ENCODE results near the gene CEP128.

Gene CEP128

GRCh38 chr14:80585506-80585835 is 356.1 kb downstream of the CEP128 start:
- H3K4me3 ChIP-seq (ENCODE audit: low read length): no peak overlapping the region
- H3K9me3 ChIP-seq (ENCODE audit: control insufficient read depth, insufficient read depth, low read length): no peaks in the 10 kb centered on the region
- H3K4me1 ChIP-seq (ENCODE audit: control insufficient read depth, low read length): no peaks in the 10 kb centered on the region
- no peaks in the 10 kb centered on the region for H3K79me2 ChIP-seq (ENCODE audit: control insufficient read depth, low read length)
- no peaks in the 10 kb centered on the region for H3K27me3 ChIP-seq (ENCODE audit: control insufficient read depth, low read length)
- no peaks in the 10 kb centered on the region for H3K9me2 ChIP-seq (replicated peaks; ENCODE audit: control insufficient read depth, low read length)
- H3K27ac ChIP-seq (ENCODE audit: low read depth, low read length): no peak overlapping the region
- TF ChIP-seq CTCF (IDR thresholded peaks at IDR 0.05; ENCODE audit: low read depth, low read length, poor library complexity, severe bottlenecking) (no peak), EZH2phosphoT487 (IDR thresholded peaks at IDR 0.05; ENCODE audit: borderline replicate concordance, low read length) (no peak)
- H3F3A ChIP-seq (ENCODE audit: control insufficient read depth, insufficient read depth): no peaks in the 10 kb centered on the region
- no peaks in the 10 kb centered on the region for H4K20me1 ChIP-seq (ENCODE audit: control insufficient read depth, insufficient read depth, low read depth, low read length)
- H3K36me3 ChIP-seq (ENCODE audit: control insufficient read depth, low read length): no peaks in the 10 kb centered on the region
- no peak overlapping the region for H3K4me2 ChIP-seq (ENCODE audit: low read length)

DNA sequence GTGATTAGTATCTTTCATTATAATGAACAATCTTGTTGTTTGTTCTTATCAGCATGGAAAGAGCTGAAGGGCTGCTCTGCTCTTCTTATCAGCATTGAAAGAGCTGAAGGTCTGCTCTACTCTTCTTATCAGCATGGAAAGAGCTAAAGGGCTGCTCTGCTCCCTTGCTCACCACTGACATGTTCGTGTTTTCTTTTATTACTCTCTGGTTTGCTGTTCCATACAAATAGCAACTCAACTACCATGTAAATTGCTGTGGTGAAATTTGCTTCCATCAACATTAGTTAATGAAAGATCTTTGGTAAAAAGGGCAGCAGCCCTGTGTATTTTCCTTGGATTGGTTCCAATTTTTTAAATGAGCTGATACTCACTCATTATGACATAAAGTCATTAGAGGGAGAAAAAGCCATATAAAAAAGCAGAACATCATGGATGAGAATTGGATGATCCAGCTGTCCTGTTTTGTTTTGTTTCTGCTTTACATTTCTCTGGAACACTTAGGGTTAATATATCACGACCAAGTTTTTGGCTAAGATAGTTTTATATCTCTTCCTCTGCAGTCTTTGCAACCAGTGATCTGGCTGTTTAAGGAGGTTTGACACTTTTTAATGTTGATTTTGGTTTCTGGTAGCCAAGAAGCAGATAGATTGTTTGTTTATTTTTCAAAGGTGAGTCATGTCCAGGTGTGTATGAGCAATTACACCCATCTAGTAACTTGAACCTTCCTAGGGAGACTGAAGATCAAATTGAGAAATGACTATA is 356.6 kb downstream of the CEP128 start:
- Histone ChIP-seq H3K27ac (ENCODE audit: low read depth, low read length) (no peak overlapping the region), H3F3A (ENCODE audit: control insufficient read depth, insufficient read depth) (no peaks in the 10 kb centered on the region), H3K27me3 (ENCODE audit: control insufficient read depth, low read length) (no peaks in the 10 kb centered on the region), H4K20me1 (ENCODE audit: control insufficient read depth, insufficient read depth, low read depth, low read length) (no peaks in the 10 kb centered on the region), H3K36me3 (ENCODE audit: control insufficient read depth, low read length) (no peaks in the 10 kb centered on the region), H3K4me1 (ENCODE audit: control insufficient read depth, low read length) (no peaks in the 10 kb centered on the region), H3K4me3 (ENCODE audit: low read length) (no peak overlapping the region), H3K4me2 (ENCODE audit: low read length) (no peak overlapping the region), H3K9me3 (ENCODE audit: control insufficient read depth, insufficient read depth, low read length) (no peaks in the 10 kb centered on the region), H3K9me2 (replicated peaks; ENCODE audit: control insufficient read depth, low read length) (no peaks in the 10 kb centered on the region), H3K79me2 (ENCODE audit: control insufficient read depth, low read length) (no peaks in the 10 kb centered on the region)
- TF ChIP-seq CTCF (IDR thresholded peaks at IDR 0.05; ENCODE audit: low read depth, low read length, poor library complexity, severe bottlenecking) (no peak), EZH2phosphoT487 (IDR thresholded peaks at IDR 0.05; ENCODE audit: borderline replicate concordance, low read length) (no peak)

DNA sequence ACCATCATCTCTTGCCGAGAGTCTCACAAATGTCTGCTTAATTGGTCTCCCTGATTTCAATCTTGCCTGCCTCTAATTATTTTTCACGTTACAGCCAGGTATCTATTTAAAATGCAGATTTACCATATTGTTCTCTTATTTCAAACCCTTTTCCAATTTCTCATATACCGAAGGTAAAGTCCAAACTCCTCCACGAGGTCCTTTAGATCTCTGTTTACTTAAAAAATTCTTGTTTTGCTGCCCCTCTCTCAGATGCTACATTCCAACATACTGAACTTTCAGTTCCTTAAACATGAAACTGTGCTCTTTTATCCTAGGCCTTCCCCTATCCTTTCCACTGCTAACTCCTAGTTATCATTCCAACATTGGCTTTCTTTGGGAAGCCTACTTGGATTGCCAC is 363.9 kb downstream of the CEP128 start:
- Histone ChIP-seq H3K36me3 (ENCODE audit: control insufficient read depth, low read length) (no peaks in the 10 kb centered on the region), H3K27me3 (ENCODE audit: control insufficient read depth, low read length) (no peaks in the 10 kb centered on the region), H3K9me2 (replicated peaks; ENCODE audit: control insufficient read depth, low read length) (no peaks in the 10 kb centered on the region), H4K20me1 (ENCODE audit: control insufficient read depth, insufficient read depth, low read depth, low read length) (no peaks in the 10 kb centered on the region), H3K4me3 (ENCODE audit: low read length) (no peak overlapping the region), H3K79me2 (ENCODE audit: control insufficient read depth, low read length) (no peaks in the 10 kb centered on the region), H3F3A (ENCODE audit: control insufficient read depth, insufficient read depth) (no peaks in the 10 kb centered on the region), H3K9me3 (ENCODE audit: control insufficient read depth, insufficient read depth, low read length) (no peaks in the 10 kb centered on the region), H3K4me1 (ENCODE audit: control insufficient read depth, low read length) (no peaks in the 10 kb centered on the region), H3K4me2 (ENCODE audit: low read length) (no peak overlapping the region), H3K27ac (ENCODE audit: low read depth, low read length) (no peak overlapping the region)
- TF ChIP-seq EZH2phosphoT487 (IDR thresholded peaks at IDR 0.05; ENCODE audit: borderline replicate concordance, low read length) (no peak), CTCF (IDR thresholded peaks at IDR 0.05; ENCODE audit: low read depth, low read length, poor library complexity, severe bottlenecking) (no peak)
